Neural progenitor cell (in vitro differentiated cells): ENCODE data around the gene C19orf25. TPM values are rescaled to one million over a fixed set of nuclear protein-coding genes. Genes with fewer than 3 reads are reported as not detected.
A peak's percentile ranks its signal among the peaks of the same experiment; 100 is the strongest.

Experiments
- DNase-seq: peaks from one replicate; pipeline ENCODE4 v3.0.0-alpha.2; 2016; ENCODE audit warnings: low spot score
- H2AFZ ChIP-seq: fragments of 200-600 bp; sonication (generic); replicated peaks from 2 replicates; pipeline ENCODE4 v1.6.1; 2016; ENCODE audit warnings: antibody characterized with exemption
- H3F3A ChIP-seq: fragments of 200-600 bp; sonication (generic); 2 replicates; pipeline ENCODE4 v1.6.1; 2016; ENCODE audit warnings: antibody characterized with exemption, low read depth
- H3K27ac ChIP-seq: fragments of 200-600 bp; sonication (generic); 2 replicates; pipeline ENCODE4 v1.5.1; 2016; ENCODE audit warnings: mild to moderate bottlenecking
- H3K27me3 ChIP-seq: fragments of 200-600 bp; sonication (generic); 2 replicates; pipeline ENCODE4 v1.6.1; 2016; ENCODE audit warnings: mild to moderate bottlenecking, moderate library complexity
- H3K36me3 ChIP-seq: fragments of 200-600 bp; sonication (generic); 2 replicates; pipeline ENCODE4 v1.5.1; 2016
- H3K4me1 ChIP-seq: fragments of 200-600 bp; sonication (generic); 2 replicates; pipeline ENCODE4 v1.6.1; 2016; ENCODE audit warnings: mixed run types
- H3K4me2 ChIP-seq: fragments of 200-600 bp; sonication (generic); 2 replicates; pipeline ENCODE4 v1.6.1; 2016
- H3K4me3 ChIP-seq: fragments of 200-600 bp; sonication (generic); 2 replicates; pipeline ENCODE4 v1.5.1; 2016
- H3K79me2 ChIP-seq: fragments of 200-600 bp; sonication (generic); 2 replicates; pipeline ENCODE4 v1.6.1; 2016; ENCODE audit warnings: low read depth
- H3K9ac ChIP-seq: fragments of 200-600 bp; sonication (generic); 2 replicates; pipeline ENCODE4 v1.6.1; 2016
- H3K9me3 ChIP-seq: fragments of 200-600 bp; sonication (generic); 2 replicates; pipeline ENCODE4 v1.5.1; 2016; ENCODE audit warnings: low read depth
- H4K20me1 ChIP-seq: fragments of 200-600 bp; sonication (generic); 2 replicates; pipeline ENCODE4 v1.6.1; 2016; ENCODE audit warnings: low read depth
- H3K27ac Mint-ChIP-seq: 3 replicates; pipeline ENCODE4 v1.8.0; 2021; ENCODE audit warnings: mixed read lengths
- H3K27me3 Mint-ChIP-seq: 2 replicates; pipeline ENCODE4 v1.8.0; 2022; ENCODE audit warnings: low read depth, mild to moderate bottlenecking, inconsistent platforms, moderate library complexity, mixed read lengths; ENCODE audit not compliant: insufficient read depth
- H3K36me3 Mint-ChIP-seq: 3 replicates; pipeline ENCODE4 v1.8.0; 2021; ENCODE audit warnings: mixed read lengths
- H3K4me1 Mint-ChIP-seq: 3 replicates; pipeline ENCODE4 v1.8.0; 2021; ENCODE audit warnings: mixed read lengths
- H3K4me3 Mint-ChIP-seq: 3 replicates; pipeline ENCODE4 v1.8.0; 2021; ENCODE audit warnings: mild to moderate bottlenecking, moderate library complexity, mixed read lengths
- H3K9me3 Mint-ChIP-seq: 3 replicates; pipeline ENCODE4 v1.8.0; 2020; ENCODE audit warnings: mixed read lengths
- CTCF ChIP-seq: fragments of 200-600 bp; sonication (generic); IDR thresholded peaks from 2 replicates; pipeline ENCODE4 v1.5.1; 2017; ENCODE audit warnings: antibody characterized with exemption, mild to moderate bottlenecking
- EZH2 ChIP-seq: fragments of 200-600 bp; sonication (generic); IDR thresholded peaks from 2 replicates; pipeline ENCODE4 v1.6.1; 2017; ENCODE audit warnings: antibody characterized with exemption, mild to moderate bottlenecking, moderate library complexity
- EZH2phosphoT487 ChIP-seq: fragments of 200-600 bp; sonication (generic); IDR thresholded peaks from 2 replicates; pipeline ENCODE4 v1.6.1; 2017; ENCODE audit warnings: antibody characterized with exemption
- total RNA-seq: library from RNA; depleted of rRNA; stranded (reverse); fragments of >200 nt; gene quantifications from 2 replicates; pipeline ENCODE4 v1.2.3, GENCODE V29; 2015; ENCODE audit warnings: low replicate concordance

C19orf25 gene
- total RNA-seq, 1 donor from 2014 or later = 14.4 TPM

GRCh38 chr19:1466461-1467214 lies 12.4 kb downstream of the C19orf25 start:
- Histone ChIP-seq H3K4me2 (peak overlapping the region; percentile 72), H3K9ac (no peak overlapping the region), H3K9me3 (no peaks in the 10 kb centered on the region), H3K4me3 (peak overlapping the region; percentile 37), H3K27me3 (peaks cover 91% of the 10 kb centered on the region), H4K20me1 (peaks cover 88% of the 10 kb centered on the region), H3K36me3 (no peaks in the 10 kb centered on the region), H3K79me2 (no peaks in the 10 kb centered on the region), H3K27ac (no peak overlapping the region), H2AFZ (no peak overlapping the region), H3F3A (peaks cover 47% of the 10 kb centered on the region), H3K4me1 (peaks cover 37% of the 10 kb centered on the region)
- DNase-seq = peak; percentile 58
- TF ChIP-seq CTCF = no peak
- TF ChIP-seq EZH2phosphoT487 = peak; percentile 58
- TF ChIP-seq EZH2 = peak; percentile 89
- H3K4me1 Mint-ChIP-seq = peaks cover 4% of the 10 kb centered on the region
- peaks cover 1% of the 10 kb centered on the region for H3K36me3 Mint-ChIP-seq
- H3K27ac Mint-ChIP-seq = no peak overlapping the region
- no peak overlapping the region for H3K4me3 Mint-ChIP-seq
- no peaks in the 10 kb centered on the region for H3K9me3 Mint-ChIP-seq
- H3K27me3 Mint-ChIP-seq = peaks cover 24% of the 10 kb centered on the region

DNA sequence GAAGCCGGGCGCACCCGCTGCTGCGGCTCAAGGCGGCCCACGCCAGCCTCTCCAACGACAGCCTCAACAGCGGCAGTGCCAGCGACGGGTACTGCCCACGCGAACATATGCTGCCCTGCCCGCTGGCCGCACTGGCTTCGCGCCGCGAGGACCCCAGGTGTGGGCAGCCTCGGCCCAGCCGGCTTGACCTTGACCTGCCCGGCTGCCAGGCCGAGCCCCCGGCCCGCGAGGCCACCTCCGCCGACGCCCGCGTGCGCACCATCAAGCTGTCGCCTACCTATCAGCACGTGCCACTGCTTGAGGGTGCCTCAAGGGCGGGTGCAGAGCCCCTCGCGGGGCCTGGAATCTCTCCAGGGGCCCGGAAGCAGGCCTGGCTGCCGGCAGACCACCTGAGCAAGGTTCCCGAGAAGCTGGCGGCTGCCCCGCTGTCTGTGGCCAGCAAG lies 13.0 kb downstream of the C19orf25 start:
- Histone ChIP-seq H4K20me1 (peaks cover 86% of the 10 kb centered on the region), H3K27ac (no peak overlapping the region), H3K36me3 (no peaks in the 10 kb centered on the region), H3K79me2 (no peaks in the 10 kb centered on the region), H2AFZ (no peak overlapping the region), H3K4me1 (peaks cover 31% of the 10 kb centered on the region), H3K4me2 (peak overlapping the region; percentile 72), H3K9ac (no peak overlapping the region), H3K27me3 (peaks cover 85% of the 10 kb centered on the region), H3F3A (peaks cover 41% of the 10 kb centered on the region), H3K9me3 (no peaks in the 10 kb centered on the region), H3K4me3 (no peak overlapping the region)
- Mint-ChIP-seq H3K36me3 (peaks cover 1% of the 10 kb centered on the region), H3K4me1 (peaks cover 2% of the 10 kb centered on the region), H3K27me3 (peaks cover 20% of the 10 kb centered on the region), H3K4me3 (no peak overlapping the region), H3K9me3 (no peaks in the 10 kb centered on the region), H3K27ac (no peak overlapping the region)
- TF ChIP-seq EZH2 (peak; percentile 58), CTCF (no peak), EZH2phosphoT487 (peak; percentile 92)
- DNase-seq = no peak

GRCh38 chr19:1465191-1466016 lies 13.6 kb downstream of the C19orf25 start:
- Histone ChIP-seq H2AFZ (no peak overlapping the region), H3K27ac (no peak overlapping the region), H3K4me3 (no peak overlapping the region), H3K9ac (no peak overlapping the region), H3K79me2 (no peaks in the 10 kb centered on the region), H3K27me3 (peaks cover 79% of the 10 kb centered on the region), H3K4me2 (no peak overlapping the region), H4K20me1 (peaks cover 85% of the 10 kb centered on the region), H3K9me3 (no peaks in the 10 kb centered on the region), H3K36me3 (no peaks in the 10 kb centered on the region), H3K4me1 (peaks cover 26% of the 10 kb centered on the region), H3F3A (peaks cover 35% of the 10 kb centered on the region)
- TF ChIP-seq EZH2 = peak; percentile 55
- TF ChIP-seq EZH2phosphoT487 = peak; percentile 82
- TF ChIP-seq CTCF = no peak
- DNase-seq = peak; percentile 59
- Mint-ChIP-seq H3K36me3 (peaks cover 1% of the 10 kb centered on the region), H3K27me3 (peaks cover 19% of the 10 kb centered on the region), H3K4me1 (peaks cover 2% of the 10 kb centered on the region), H3K4me3 (no peak overlapping the region), H3K27ac (no peak overlapping the region), H3K9me3 (no peaks in the 10 kb centered on the region)
